ENCODE measurements around the gene SND1.

Gene SND1

DNA sequence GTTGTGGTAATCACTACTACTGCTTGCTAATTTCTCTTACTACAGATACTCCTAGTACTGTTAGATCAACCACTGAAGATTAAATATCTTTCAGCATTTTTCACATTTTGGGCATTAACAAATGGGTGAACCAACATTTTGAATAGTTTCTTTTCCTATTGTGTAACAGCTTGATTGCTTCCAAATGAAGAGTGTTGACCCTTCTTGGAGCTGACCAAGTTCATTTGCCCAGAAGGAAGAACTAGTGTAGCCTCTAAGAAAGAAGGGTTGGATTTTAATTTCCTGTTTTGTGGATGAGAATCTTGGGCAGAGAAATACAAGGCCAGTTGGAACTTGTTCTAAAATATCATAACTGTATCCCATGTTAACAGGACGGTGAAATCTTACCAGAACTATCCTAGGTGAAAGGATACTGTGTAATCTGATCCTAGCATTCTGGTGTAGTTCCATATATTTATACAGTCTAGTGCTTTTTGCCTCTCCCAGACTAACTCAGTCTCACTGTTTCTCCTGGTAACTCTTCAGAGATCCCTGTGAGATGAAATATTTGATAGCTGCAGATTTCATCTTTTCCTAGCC is 37.3 kb downstream of the SND1 start:
- no peak for DNase-seq

DNA sequence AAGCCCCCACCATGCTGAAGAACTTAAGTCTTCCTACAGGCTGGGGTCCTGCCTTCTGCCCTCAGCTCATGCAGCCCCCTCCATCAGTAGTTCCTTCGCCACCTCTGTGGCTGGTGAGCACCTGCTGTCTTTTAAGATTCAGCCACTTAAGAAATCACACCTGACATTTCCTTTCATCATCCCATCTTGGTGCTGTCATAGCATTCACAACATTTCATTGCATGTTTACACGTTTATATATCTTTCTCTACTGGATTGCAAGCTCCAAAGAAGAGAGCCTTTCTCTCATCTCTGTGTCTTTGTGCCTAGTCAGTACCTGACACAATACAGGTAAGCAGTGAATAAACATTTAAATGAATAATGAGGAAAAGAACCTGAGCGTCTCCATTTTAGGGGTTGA is 38.3 kb downstream of the SND1 start:
- DNase-seq, result no peak

DNA sequence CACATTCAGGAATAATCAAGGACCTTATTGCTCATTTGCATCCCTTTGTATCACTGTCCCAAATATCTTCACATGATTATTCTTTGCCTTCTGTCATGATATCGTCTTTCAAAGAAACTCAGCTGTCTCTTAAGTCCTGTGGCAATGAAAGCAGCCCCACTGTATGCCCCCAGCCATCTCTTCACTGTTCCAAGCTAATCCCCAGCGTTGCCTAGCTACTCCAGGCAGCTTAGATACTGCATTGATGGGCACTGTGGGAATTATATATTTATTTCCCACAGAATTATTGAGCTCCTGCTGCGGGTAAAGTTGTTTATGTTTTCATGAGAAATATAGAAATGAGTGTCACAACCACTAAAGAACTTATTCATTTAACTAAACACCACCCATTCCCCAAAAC is 38.8 kb downstream of the SND1 start:
- DNase-seq, result no peak

DNA sequence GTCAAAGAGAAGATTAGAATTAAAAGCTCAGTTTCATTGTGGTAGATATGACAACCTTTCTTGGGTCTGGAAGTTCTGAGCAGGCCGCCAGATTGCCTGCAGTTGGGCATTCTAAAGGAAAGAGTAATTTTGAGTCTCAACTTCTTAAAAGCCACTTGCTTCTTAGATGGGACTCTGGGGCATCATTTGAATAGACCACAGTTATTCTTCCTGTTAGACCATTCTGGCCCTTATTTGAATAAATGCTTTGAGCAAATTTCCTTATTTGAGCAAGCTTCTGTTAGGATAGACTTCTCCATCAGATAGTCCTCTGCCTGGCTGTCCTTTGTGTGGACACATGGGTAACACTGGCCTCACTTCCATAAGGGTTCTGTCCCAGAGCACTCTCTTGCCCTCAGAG is 40.2 kb downstream of the SND1 start:
- DNase-seq, result no peak

DNA sequence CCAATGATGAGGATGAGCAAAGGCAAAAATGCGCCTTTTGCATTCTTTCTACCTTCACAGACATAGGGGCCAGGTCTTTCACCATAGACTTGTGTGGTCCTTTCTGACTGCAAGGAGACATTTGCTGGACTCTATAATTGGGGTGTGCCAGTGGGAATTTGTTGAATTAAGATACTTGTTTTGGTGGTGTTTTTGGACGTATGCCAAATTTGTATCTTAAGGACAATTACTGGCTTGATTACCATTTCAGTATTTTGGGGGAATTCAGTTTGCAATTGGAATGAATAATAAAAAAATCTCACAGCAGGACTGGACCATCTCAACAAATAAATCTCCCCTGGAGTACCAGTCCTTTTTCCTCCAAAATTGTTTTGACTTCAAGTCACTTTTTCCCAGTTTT is 47.9 kb downstream of the SND1 start:
- no peak for DNase-seq

DNA sequence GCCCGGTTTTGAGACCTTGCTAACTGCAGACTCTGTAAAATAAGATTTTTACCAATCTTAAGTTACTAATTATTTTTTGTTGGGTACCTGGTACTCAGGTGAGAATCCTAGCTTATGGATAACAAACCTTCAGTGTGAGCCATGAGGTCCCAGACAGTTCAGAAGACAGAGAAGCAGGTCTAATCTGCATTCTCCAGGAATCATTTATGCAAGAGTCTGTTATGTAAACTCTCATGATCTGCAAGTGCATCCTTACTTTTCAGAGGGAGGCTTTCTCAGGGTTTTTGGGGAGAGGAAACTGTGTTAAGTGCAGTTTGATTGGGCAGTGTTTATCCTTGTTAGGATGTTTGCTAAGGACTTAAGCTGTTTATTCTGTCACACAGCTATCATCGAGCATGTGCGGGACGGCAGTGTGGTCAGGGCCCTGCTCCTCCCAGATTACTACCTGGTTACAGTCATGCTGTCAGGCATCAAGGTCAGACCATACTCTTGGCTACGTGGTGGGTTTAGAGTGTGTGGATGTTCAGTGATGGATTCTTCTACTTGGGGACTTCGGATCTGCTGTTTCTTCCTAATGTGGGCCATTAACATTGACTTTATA is 50.2 kb downstream of the SND1 start:
- DNase-seq, result no peak

DNA sequence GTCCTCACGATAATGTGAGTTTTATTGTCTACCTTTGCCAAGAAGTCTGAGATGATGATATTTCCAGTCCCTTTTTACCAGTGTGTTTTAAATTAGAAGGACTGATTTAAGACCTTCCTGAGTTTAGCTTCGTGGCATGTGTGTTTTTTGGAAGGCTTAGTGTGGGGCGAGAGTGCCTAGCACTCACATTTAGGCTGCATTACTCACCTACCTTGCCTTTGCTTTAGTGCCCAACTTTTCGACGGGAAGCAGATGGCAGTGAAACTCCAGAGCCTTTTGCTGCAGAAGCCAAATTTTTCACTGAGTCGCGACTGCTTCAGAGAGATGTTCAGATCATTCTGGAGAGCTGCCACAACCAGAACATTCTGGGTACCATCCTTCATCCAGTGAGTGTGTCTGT is 50.9 kb downstream of the SND1 start:
- no peak for DNase-seq

DNA sequence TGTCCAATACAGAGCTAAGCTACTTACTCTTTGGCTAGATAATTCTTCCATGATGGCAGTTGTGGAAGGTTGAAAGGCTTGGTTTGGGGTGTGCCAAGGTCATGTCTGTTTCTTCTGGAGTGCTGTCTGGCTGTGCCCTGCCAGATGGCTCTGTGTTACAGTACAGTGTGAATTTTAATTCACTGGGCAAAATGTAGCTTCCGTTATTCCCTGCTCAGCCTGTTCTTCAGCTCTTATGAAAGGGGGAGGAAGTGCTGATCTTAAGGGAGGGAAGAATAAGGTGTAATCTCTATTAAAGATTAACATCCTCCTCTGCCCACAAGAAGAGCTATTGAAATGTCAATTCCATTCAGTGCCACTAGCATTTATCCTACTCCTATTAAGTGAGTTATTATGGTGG is 52.2 kb downstream of the SND1 start:
- no peak for DNase-seq

DNA sequence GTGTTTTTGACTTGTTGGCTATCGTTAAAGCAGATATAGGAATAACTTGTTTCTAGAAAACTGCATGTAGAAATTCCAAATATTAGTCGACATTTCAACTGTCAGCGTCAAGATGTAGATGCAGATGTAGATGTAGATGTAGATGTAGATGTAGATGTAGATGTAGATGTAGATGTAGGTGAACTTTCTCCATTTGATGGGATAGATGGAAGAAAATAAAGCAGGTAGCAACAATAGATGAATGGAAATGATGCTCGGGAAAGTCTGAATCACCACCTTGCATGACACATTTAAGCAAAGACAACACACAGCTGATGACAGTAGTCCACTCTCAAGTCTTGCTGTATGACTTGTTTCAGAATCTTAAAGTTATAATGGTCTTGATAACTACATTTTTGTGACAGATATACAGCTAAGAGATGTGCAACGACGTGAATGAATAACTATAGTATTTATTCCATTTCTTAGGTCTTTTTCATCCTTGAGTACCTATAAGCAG is 53.5 kb downstream of the SND1 start:
- DNase-seq, result no peak

DNA sequence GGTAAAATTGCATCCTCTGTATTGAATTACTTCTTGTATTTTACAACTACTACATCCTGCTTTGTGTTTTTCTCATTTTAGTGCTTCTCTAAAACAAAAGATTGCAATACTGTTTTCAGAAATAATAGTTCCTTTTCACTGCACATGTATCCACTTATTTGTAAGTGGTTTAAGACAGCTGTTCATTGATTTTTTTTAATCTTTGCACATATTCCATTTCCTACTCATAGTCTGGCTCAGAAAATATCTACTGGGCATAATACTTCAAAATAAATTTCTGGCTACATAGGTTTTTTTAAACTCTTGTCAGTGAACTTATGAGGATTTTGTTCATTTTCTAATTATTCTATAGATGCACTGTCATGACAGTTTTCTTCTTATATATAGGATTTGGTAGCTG is 54.8 kb downstream of the SND1 start:
- no peak for DNase-seq

DNA sequence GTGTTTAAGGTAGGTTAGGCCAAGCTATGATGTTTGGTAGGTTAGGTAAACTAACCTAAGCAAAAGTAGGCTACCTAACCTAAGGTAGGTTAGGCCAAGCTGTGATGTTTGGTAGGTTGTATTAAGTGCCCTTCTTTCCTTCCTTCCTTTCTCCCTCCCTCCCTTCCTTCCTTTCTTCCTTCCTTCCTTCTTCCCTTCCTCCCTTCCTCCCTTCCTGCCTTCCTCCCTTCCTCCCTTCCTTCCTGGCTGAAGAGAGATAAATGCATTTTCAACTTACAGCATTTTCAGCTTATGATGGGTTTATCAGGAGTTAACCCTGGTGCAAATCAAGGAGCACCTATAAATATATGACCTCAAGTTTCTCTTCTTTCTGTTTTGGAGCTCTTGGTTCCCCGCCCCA is 56.2 kb downstream of the SND1 start:
- DNase-seq, result no peak

DNA sequence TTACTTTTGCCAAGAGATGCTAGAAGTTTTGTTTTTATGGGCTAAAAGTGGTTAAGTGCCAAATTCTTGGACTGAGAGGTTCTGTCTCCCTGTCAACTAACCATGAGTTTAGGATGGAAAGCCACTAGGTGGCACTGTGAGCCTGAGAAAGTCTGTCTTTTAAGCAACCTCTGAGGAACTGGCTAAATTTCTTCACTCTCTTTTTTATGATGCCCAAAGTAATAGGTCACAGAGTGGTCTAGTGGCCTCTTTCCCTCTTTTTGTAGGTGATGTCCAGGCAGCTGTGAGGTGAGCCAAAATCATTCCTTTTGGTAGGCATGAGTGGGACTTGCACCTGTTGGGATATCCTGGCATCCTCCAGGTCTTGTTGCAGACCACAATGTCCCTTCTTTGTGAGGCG is 56.8 kb downstream of the SND1 start:
- DNase-seq, result no peak

DNA sequence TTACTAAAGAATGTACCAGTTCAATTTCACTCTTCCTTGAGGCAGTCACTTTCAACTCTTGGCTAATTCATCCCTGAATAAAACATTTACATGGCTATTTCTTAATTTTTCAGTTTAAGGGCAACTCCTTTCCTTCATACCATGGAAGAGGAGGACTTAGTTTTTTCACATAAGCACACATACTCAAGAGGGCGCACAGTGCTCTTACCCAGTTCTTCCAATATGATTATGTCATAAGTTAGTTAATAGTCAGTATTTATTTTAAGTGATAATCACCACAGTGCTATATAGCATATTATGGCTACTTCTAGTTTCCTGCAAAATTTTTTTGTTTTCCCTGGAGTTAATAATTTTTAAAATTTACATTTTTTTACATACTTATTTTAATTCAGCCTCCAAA is 58.6 kb downstream of the SND1 start:
- DNase-seq, result no peak

DNA sequence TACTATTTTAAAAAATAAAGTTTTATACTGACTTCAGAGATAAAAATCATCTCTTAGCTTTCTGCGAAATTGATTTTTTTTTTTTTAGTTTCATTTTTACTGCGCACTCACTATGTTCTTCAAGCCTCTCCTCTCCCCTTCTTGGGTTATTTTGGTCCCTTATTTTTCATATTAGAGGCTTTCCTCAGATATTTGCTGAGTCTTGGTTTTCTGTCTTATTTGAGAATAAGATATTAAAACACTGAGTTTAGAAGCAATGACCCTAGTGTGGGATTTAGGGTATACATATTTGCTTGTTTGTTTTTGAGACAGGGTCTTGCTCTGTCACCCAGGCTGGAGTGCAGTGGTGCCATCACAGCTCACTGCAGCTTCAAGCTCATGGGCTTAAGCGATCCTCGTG is 59.9 kb downstream of the SND1 start:
- no peak for DNase-seq

DNA sequence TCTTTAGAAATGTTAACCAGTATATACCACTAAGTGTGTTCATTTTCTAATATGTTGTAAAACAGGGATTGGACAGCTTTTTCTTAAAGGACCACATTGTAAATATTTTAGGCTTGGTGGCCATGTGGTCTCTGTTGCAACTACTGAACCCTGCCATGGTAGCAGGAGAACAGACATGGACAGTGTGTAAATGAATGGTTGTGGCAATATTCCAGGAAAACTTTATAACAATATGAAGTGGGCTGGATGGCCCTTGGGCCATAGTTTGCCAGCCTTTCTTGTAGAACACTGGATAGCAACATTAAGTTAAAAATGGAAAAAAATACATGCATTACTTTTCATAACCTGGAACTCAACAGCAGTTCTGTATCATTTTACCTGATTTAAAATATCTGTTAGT is 61.0 kb downstream of the SND1 start:
- no peak for DNase-seq

DNA sequence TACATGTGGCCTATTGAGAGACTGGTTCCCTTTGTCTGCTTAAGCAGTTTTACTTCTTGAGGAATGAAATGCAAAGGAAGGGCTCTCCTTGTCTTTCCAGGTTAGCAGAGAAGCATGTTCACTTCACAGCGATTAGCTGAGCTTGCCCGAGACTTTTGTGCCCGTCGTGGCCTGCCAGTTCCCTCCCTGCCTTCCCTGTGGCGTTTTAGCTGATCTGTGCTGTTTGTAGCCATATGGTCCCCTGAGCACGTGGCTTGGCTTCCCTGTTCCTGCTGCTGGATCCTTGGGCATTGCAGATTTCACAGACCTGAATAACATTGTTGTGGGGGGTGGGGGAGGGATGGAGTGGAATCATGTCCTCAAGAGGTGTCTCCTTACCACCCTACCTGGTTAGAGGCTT is 61.8 kb downstream of the SND1 start:
- DNase-seq, result no peak

DNA sequence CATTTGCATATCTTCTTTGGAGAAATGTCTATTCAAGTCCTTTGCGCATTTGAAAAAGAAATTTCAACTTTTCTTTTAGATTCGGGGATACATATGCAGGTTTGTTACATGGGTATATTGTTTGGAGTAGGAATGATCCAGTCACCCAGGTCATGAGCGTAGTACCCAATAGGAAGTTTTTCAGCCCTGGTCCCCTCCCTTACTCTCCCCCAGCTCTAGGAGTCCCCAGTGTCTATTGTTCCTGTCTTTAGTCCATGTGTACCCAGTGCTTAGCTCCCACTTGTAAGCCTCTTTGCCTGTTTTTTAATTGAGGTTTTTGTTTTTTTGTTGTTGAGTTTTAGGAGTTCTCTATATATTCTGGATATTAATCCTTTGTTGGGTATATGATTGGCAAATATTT is 63.3 kb downstream of the SND1 start:
- DNase-seq, result no peak

DNA sequence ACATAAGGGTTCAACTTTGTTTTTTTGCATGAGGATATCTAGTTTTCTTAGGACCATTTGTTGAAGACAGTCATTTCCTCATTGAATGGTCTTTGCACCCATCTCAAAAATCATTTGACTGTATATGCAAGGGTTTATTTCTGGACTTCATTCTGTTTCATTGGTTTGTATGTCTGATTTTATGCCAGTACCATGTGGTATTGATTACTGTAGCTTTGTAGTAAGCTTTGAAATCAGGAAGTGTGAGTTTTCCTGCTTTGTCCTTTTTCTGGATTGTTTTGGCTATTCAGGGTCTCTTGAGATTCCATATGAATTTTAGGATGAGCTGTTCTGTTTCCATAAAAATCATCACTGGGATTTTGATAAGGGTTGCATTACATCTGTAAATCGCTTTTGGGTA is 63.9 kb downstream of the SND1 start:
- DNase-seq, result no peak

DNA sequence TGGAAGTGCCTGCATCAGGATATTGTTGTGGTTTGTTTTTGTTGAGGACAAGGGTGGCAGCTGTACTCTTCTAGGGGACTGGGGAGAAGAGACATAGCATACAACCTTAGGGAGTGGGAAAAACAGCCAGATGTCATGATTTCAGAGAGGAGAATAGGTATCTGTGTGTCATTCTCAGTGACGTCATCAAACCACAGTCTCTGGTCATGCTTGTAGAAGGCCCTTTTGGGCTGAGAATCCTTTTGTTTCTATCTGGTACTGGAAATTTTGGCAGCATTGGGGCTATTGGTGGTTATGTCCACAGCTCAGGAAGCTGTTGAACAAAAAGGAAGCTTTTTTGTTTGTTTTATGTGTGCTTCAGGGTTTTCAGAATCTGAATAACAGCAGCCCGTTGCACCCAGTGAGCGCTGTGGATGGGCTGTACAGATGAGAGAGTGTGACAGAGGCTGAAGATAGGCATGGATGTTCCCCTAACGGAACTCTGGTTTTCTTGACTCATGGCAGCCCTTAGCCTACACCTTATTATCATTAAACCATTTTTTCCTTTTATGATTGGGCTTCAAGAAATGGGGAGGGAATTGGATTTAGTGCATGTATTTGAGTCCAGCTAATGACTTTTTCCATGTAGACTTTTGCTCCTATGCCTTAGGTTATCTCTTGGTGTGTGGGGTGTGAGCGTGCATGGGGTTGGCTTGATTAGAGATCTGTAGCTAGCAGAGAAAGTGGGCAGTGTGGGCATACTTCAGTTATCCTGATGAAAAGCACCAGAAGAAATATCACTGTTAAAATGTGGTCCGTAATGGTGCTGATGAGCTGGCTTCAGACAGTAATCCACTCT is 65.7 kb downstream of the SND1 start:
- DNase-seq, result no peak

DNA sequence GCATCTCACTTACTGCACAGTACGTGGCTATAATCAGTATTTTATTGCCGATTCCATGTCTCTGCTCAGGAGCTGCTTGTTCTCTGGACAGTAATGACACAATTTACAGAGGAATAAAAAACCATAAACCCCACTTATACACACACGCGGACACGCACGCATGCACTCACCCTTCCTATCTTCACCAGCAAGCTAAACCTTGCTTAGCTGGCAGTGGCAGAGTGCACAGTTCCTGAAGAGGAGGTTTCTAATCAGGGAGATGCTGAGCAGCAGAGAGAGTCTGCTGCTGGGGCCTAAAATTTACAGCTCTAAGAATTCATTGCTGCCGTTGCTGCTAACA is 66.3 kb downstream of the SND1 start:
- no peak for DNase-seq

DNA sequence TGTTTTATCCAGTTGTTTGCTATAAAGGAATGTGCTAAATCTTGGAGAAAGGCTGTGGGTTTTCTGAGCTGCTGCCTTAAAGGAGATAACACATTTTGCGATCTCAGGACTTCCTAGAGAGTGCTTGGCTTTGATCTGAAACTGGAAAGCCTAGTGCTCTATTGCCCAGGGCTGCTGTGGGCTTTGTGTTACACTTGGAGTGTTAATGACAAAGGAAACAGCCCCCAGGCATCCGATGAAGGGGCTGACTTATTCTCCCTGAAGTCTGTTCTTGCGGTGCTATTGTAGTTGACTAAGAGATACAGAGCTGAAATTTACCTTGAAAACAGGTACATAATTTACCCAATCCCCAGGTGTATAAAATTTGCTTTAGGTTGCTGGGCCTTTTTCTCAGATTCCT is 74.5 kb downstream of the SND1 start:
- no peak for DNase-seq

DNA sequence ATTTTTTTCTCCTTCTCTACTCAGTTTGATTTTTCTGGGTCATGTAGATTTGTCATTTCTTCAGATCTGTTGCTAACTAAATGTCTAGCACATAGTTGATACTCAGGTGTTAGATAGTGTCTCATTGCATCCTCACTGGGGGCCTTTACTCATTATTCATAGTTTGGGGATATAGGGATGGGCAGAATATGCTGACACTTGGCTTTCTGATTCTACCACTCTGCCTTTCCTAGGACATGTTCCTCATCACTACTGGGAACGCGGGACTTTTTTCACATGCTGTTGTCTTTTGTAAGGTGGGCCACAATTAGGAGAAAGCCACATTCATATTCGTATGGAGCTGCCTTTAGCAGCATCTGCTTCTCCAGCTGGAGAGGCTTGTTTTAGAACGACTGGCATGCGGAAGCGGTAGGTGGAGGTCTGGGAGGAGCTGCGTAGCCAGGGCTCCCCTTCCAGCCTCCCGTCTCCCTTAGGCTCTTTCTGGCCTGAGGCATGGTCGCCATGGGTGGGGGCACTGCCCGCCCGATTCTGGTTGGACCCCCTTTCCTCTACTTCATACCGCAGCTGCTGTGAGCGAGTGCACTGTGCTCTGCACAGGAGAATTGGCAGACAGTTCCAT is 78.8 kb downstream of the SND1 start:
- no peak for DNase-seq

DNA sequence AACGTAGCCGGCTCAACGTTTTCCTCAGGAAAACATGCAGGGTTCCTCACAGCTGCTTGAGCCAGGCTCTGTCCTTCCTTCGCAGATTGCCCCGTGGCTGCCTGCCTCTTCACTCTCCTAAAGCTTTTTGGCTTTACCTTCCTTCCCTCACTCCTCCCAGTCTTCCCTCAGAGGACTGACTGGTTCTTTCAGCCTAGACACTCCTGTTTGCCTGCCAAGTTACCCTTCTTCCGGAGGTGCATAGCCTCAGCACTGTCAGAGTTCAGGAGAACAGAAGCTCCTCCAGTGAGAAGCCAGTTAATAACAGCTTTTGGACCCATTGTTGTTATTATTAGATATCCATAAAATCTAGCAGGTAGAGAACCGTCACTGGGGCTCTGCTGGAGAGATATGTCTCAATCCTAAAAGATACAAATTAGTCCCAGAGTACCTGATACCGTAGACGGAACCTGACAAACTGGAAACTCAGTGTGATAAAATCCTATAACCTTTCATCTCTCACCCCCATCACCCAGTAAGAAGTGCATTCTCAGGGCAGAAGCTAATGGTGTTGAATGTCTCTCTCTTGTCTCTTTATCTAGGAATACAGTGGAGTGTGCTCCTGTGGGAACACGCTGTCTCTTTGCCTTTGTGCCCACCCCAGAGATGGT is 79.6 kb downstream of the SND1 start:
- DNase-seq, result no peak

DNA sequence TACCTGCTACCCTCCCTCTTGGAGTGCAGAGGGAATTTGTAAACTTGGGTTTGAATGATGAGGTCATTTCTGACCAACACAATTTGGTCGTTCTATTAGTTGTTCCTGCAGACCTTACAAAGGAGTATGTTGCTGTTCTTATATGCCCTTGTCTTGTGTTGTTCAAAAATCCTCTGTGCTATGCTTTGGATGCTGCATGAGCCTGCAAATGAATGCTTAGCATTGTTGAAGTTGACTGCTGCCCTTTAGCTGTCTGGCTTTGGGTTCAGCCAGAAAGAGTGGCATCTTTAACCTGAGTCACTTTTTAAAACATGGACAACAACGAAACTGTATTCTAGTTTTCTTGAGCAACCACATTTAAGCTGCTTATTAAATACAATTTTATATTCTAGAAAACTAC is 80.3 kb downstream of the SND1 start:
- no peak for DNase-seq

Measured in T1000 (cell line).